ENCODE measurements around the gene SAFB2.

DNA sequence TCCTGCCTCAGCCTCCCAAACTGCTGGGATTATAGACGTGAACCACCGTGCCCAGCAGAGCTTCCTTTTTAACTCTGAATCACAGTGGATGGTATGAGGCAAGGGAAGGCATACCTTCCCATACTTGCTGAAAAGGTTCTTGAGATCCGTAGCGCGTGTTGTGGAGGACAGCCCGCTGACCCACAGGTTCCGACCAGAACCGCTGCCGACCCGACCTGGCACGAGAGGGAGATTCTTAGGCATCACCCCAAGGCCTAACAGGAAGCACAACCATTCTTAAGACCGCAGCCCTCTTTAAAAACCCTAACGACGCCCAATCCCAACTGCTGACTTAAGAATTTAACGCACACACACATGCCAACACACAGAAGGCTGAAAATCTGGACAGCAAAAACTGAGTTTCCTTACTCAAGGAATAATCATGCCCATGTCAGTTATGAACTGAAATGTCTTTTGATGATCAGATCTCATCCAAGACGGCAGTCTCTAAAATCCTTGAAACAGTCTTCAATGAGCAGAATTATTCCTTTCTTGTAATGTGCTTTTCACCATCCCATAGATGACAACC lies 12.6 kb downstream of the SAFB2 start:
- TF ChIP-seq POLR2A (IDR thresholded peaks at IDR 0.05) (no peak), CTCF (IDR thresholded peaks at IDR 0.05) (no peak)
